Effector memory CD4-positive, alpha-beta T cell (primary cell): ENCODE data around the gene NAT10.
"Not testable (repeated sequence)": the region's sequence is repeated elsewhere in the genome, so short reads cannot be mapped to it uniquely, and the experiment has no call there.

ENCODE experiments used
- DNase-seq, 3 donors: peaks; one replicate each; pipeline ENCODE4 v3.0.0-alpha.2; 2020
- H3K27ac ChIP-seq: 2 replicates; pipeline ENCODE4 v1.7.0; 2013; ENCODE audit warnings: mild to moderate bottlenecking, low read length, moderate library complexity; ENCODE audit not compliant: insufficient read depth, poor library complexity, severe bottlenecking
- H3K27me3 ChIP-seq: replicated peaks from 2 replicates; pipeline ENCODE4 v1.7.0; 2013; ENCODE audit warnings: mild to moderate bottlenecking, low read length; ENCODE audit not compliant: insufficient read depth, control insufficient read depth, poor library complexity, severe bottlenecking
- H3K36me3 ChIP-seq: 2 replicates; pipeline ENCODE4 v1.7.0; 2013; ENCODE audit warnings: mild to moderate bottlenecking, low read length, moderate library complexity; ENCODE audit not compliant: control insufficient read depth, insufficient read depth
- H3K4me1 ChIP-seq: 2 replicates; pipeline ENCODE4 v1.7.0; 2013; ENCODE audit warnings: low read length, mild to moderate bottlenecking; ENCODE audit not compliant: control insufficient read depth, insufficient read depth, poor library complexity, severe bottlenecking
- H3K4me3 ChIP-seq: 2 replicates; pipeline ENCODE4 v1.7.0; 2013; ENCODE audit warnings: low read length, low read depth, mild to moderate bottlenecking; ENCODE audit not compliant: insufficient read depth, poor library complexity, severe bottlenecking
- H3K9me3 ChIP-seq: 2 replicates; pipeline ENCODE4 v1.7.0; 2013; ENCODE audit warnings: mild to moderate bottlenecking, low read length, moderate library complexity; ENCODE audit not compliant: control insufficient read depth

Gene NAT10

GRCh38 chr11:34072041-34072440 is 33.4 kb upstream of the NAT10 start:
- Histone ChIP-seq H3K27ac (no peak overlapping the region), H3K4me1 (peaks cover 16% of the 10 kb centered on the region), H3K4me3 (no peak overlapping the region), H3K36me3 (peaks cover 49% of the 10 kb centered on the region), H3K27me3 (no peaks in the 10 kb centered on the region), H3K9me3 (no peaks in the 10 kb centered on the region)
- DNase-seq = no peak

- peaks cover 49% of the 10 kb centered on the region for H3K36me3 ChIP-seq
- no peak overlapping the region for H3K4me3 ChIP-seq
Measured at GRCh38 chr11:34072832-34073231, 32.6 kb upstream of the NAT10 start.

GRCh38 chr11:34074391-34074790 is 31.0 kb upstream of the NAT10 start:
- Histone ChIP-seq H3K27me3 (no peaks in the 10 kb centered on the region), H3K9me3 (no peaks in the 10 kb centered on the region), H3K27ac (no peak overlapping the region), H3K4me1 (peaks cover 16% of the 10 kb centered on the region), H3K4me3 (no peak overlapping the region), H3K36me3 (peaks cover 58% of the 10 kb centered on the region)
- no peak for DNase-seq

More at GRCh38 chr11:34072832-34073231, 32.6 kb upstream of the NAT10 start:
- Histone ChIP-seq H3K4me1 (peaks cover 16% of the 10 kb centered on the region), H3K9me3 (no peaks in the 10 kb centered on the region), H3K27me3 (no peaks in the 10 kb centered on the region), H3K27ac (no peak overlapping the region)
- no peak for DNase-seq

GRCh38 chr11:34075178-34075820 is 30.1 kb upstream of the NAT10 start:
- no peaks in the 10 kb centered on the region for H3K27me3 ChIP-seq
- DNase-seq = no peak
- H3K36me3 ChIP-seq = peaks cover 65% of the 10 kb centered on the region
- no peak overlapping the region for H3K4me3 ChIP-seq
- no peak overlapping the region for H3K27ac ChIP-seq
- H3K4me1 ChIP-seq = peaks cover 13% of the 10 kb centered on the region
- no peaks in the 10 kb centered on the region for H3K9me3 ChIP-seq

- no peak overlapping the region for H3K4me3 ChIP-seq
- H3K36me3 ChIP-seq = peaks cover 67% of the 10 kb centered on the region
- no peaks in the 10 kb centered on the region for H3K9me3 ChIP-seq
- no peak overlapping the region for H3K27ac ChIP-seq
- no peak for DNase-seq
- no peaks in the 10 kb centered on the region for H3K27me3 ChIP-seq
- no peaks in the 10 kb centered on the region for H3K4me1 ChIP-seq
Measured at GRCh38 chr11:34080609-34081008, 24.8 kb upstream of the NAT10 start.

- no peak overlapping the region for H3K4me3 ChIP-seq
- no peak overlapping the region for H3K27ac ChIP-seq
- no peak for DNase-seq
- H3K9me3 ChIP-seq = no peaks in the 10 kb centered on the region
- H3K36me3 ChIP-seq = peaks cover 72% of the 10 kb centered on the region
- H3K4me1 ChIP-seq = peaks cover 3% of the 10 kb centered on the region
- no peaks in the 10 kb centered on the region for H3K27me3 ChIP-seq
Measured at GRCh38 chr11:34084637-34085036, 20.8 kb upstream of the NAT10 start.

- H3K36me3 ChIP-seq = peaks cover 72% of the 10 kb centered on the region
- peaks cover 3% of the 10 kb centered on the region for H3K4me1 ChIP-seq
- H3K4me3 ChIP-seq = no peak overlapping the region
- DNase-seq = no peak
- peak overlapping the region; percentile 15 for H3K27ac ChIP-seq
- H3K9me3 ChIP-seq = no peaks in the 10 kb centered on the region
- H3K27me3 ChIP-seq = no peaks in the 10 kb centered on the region
Measured at GRCh38 chr11:34086554-34087283, 18.7 kb upstream of the NAT10 start.

- no peaks in the 10 kb centered on the region for H3K27me3 ChIP-seq
- H3K4me1 ChIP-seq = no peaks in the 10 kb centered on the region
- H3K4me3 ChIP-seq = no peak overlapping the region
- H3K9me3 ChIP-seq = no peaks in the 10 kb centered on the region
- no peak for DNase-seq
- peaks cover 79% of the 10 kb centered on the region for H3K36me3 ChIP-seq
- no peak overlapping the region for H3K27ac ChIP-seq
Measured at GRCh38 chr11:34091825-34092224, 13.6 kb upstream of the NAT10 start.

- H3K27ac ChIP-seq, H3K9me3 ChIP-seq, H3K4me3 ChIP-seq, DNase-seq, H3K27me3 ChIP-seq, H3K4me1 ChIP-seq: not testable (repeated sequence)
- peaks cover 85% of the 10 kb centered on the region for H3K36me3 ChIP-seq
Measured at GRCh38 chr11:34094900-34095299, 10.5 kb upstream of the NAT10 start.

GRCh38 chr11:34098813-34099212 is 6.6 kb upstream of the NAT10 start:
- Histone ChIP-seq H3K36me3 (peaks cover 60% of the 10 kb centered on the region), H3K4me1 (no peaks in the 10 kb centered on the region), H3K4me3 (no peak overlapping the region), H3K9me3 (no peaks in the 10 kb centered on the region), H3K27me3 (no peaks in the 10 kb centered on the region), H3K27ac (no peak overlapping the region)
- no peak for DNase-seq
